HFFc6 (cell line): ENCODE results near the gene AOPEP. TPM values are rescaled to one million over a fixed set of nuclear protein-coding genes. Genes with fewer than 3 reads are reported as not detected.

ENCODE experiments used
- DNase-seq: peaks from one replicate; pipeline ENCODE4 v3.0.0-alpha.2; 2018
- H3K27ac Mint-ChIP-seq: 2 replicates; pipeline ENCODE4 v1.8.0; 2020; ENCODE audit warnings: mild to moderate bottlenecking, mixed read lengths
- H3K27me3 Mint-ChIP-seq: 2 replicates; pipeline ENCODE4 v1.8.0; 2021; ENCODE audit warnings: mild to moderate bottlenecking, moderate library complexity, mixed read lengths; ENCODE audit not compliant: insufficient read depth
- H3K36me3 Mint-ChIP-seq: 2 replicates; pipeline ENCODE4 v1.8.0; 2021; ENCODE audit warnings: low read depth, mixed read lengths
- H3K4me1 Mint-ChIP-seq: 2 replicates; pipeline ENCODE4 v1.8.0; 2020; ENCODE audit warnings: low read depth, mixed read lengths
- H3K4me3 Mint-ChIP-seq: 2 replicates; pipeline ENCODE4 v1.8.0; 2020; ENCODE audit warnings: mild to moderate bottlenecking, moderate library complexity, mixed read lengths
- H3K9me3 Mint-ChIP-seq: 2 replicates; pipeline ENCODE4 v1.8.0; 2020; ENCODE audit warnings: mild to moderate bottlenecking, mixed read lengths
- CTCF ChIP-seq: fragments of 200-600 bp; sonication (generic); IDR thresholded peaks from 2 replicates; pipeline ENCODE4 v1.5.0; 2021; ENCODE audit warnings: antibody characterized with exemption, mild to moderate bottlenecking
- total RNA-seq, 6 experiments: library from RNA; stranded (reverse); fragmentation: NEBNext Ultra II Directional; extraction: Animal tissue kit (Norgen Biotek cat#: 25700); gene quantifications; 2 replicates in 1 of 6; 3 replicates in 5 of 6; pipeline ENCODE4 v1.2.3, GENCODE V29; 2021

Gene AOPEP
- total RNA-seq, 6 experiments from 2014 or later, result 32.2 to 46.6 (median 36.3) TPM

- H3K4me3 Mint-ChIP-seq, result no peak overlapping the region
- H3K4me1 Mint-ChIP-seq, result peaks cover 62% of the 10 kb centered on the region
Observed at GRCh38 chr9:94927762-94928670, 201.5 kb downstream of the AOPEP start.

GRCh38 chr9:94928691-94929368 lies 202.3 kb downstream of the AOPEP start:
- Mint-ChIP-seq H3K4me1 (peaks cover 62% of the 10 kb centered on the region), H3K27me3 (no peaks in the 10 kb centered on the region; the same call in 1 of the 2 replicates), H3K9me3 (no peaks in the 10 kb centered on the region), H3K36me3 (peaks cover 41% of the 10 kb centered on the region), H3K4me3 (no peak overlapping the region), H3K27ac (no peak overlapping the region)
- TF ChIP-seq CTCF, result no peak
- no peak for DNase-seq

More at GRCh38 chr9:94927762-94928670, 201.5 kb downstream of the AOPEP start:
- TF ChIP-seq CTCF, result no peak
- Mint-ChIP-seq H3K27ac (peak overlapping the region; percentile 67), H3K27me3 (no peaks in the 10 kb centered on the region; the same call in 1 of the 2 replicates), H3K9me3 (no peaks in the 10 kb centered on the region), H3K36me3 (peaks cover 41% of the 10 kb centered on the region)
- DNase-seq, result no peak

- no peak for DNase-seq
- Mint-ChIP-seq H3K27ac (no peak overlapping the region), H3K4me3 (no peak overlapping the region), H3K9me3 (no peaks in the 10 kb centered on the region), H3K36me3 (peaks cover 39% of the 10 kb centered on the region), H3K4me1 (peaks cover 61% of the 10 kb centered on the region), H3K27me3 (no peaks in the 10 kb centered on the region; the same call in none of the 2 replicates)
- TF ChIP-seq CTCF, result no peak
Observed at GRCh38 chr9:94929369-94929756, 202.9 kb downstream of the AOPEP start.

GRCh38 chr9:94931036-94931633 lies 204.6 kb downstream of the AOPEP start:
- Mint-ChIP-seq H3K4me1 (peaks cover 61% of the 10 kb centered on the region), H3K4me3 (no peak overlapping the region), H3K27ac (no peak overlapping the region), H3K36me3 (peaks cover 34% of the 10 kb centered on the region), H3K27me3 (no peaks in the 10 kb centered on the region; the same call in none of the 2 replicates), H3K9me3 (no peaks in the 10 kb centered on the region)
- DNase-seq, result no peak
- no peak for TF ChIP-seq CTCF

- peaks cover 66% of the 10 kb centered on the region for H3K4me1 Mint-ChIP-seq
- H3K36me3 Mint-ChIP-seq, result peaks cover 37% of the 10 kb centered on the region
- TF ChIP-seq CTCF, result no peak
- no peak overlapping the region for H3K4me3 Mint-ChIP-seq
- H3K27me3 Mint-ChIP-seq, result no peaks in the 10 kb centered on the region; the same call in none of the 2 replicates
- DNase-seq, result no peak
- H3K27ac Mint-ChIP-seq, result no peak overlapping the region
- H3K9me3 Mint-ChIP-seq, result no peaks in the 10 kb centered on the region
Observed at GRCh38 chr9:94931740-94932139, 205.2 kb downstream of the AOPEP start.
